ENCODE measurements around the gene KIAA1328.

DNA sequence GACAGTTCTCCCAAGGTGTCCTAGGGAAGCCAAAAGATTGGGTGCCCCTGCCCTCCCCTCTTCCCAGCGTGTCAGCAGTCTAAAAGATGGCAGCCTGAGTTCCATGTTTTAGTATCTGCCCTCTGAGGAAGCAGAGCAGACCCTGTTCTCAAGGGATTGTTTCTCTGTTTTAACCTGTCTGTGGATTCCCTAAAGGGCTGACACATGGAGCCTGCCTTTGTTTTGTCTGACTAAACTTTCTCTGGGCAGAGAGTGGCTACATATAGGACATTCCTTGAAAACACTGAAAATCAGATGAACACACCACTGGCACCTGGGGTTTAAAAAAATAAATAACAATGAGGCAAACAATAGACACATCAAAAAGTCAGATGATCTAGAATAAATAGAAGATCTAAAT lies 337.6 kb downstream of the KIAA1328 start:
- TF ChIP-seq, protein P1, sequence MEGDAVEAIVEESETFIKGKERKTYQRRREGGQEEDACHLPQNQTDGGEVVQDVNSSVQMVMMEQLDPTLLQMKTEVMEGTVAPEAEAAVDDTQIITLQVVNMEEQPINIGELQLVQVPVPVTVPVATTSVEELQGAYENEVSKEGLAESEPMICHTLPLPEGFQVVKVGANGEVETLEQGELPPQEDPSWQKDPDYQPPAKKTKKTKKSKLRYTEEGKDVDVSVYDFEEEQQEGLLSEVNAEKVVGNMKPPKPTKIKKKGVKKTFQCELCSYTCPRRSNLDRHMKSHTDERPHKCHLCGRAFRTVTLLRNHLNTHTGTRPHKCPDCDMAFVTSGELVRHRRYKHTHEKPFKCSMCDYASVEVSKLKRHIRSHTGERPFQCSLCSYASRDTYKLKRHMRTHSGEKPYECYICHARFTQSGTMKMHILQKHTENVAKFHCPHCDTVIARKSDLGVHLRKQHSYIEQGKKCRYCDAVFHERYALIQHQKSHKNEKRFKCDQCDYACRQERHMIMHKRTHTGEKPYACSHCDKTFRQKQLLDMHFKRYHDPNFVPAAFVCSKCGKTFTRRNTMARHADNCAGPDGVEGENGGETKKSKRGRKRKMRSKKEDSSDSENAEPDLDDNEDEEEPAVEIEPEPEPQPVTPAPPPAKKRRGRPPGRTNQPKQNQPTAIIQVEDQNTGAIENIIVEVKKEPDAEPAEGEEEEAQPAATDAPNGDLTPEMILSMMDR (IDR thresholded peaks at IDR 0.05) = no peak
- TF ChIP-seq POLR2A (IDR thresholded peaks at IDR 0.05) = no peak

Data from lower leg skin (tissue), 3 donors.